NCI-H146 (cell line): ENCODE data around the gene PCSK9.
A peak's percentile ranks its signal among the peaks of the same experiment; 100 is the strongest.
"Not testable (repeated sequence)": the region's sequence is repeated elsewhere in the genome, so short reads cannot be mapped to it uniquely, and the experiment has no call there.

Experiments used
- DNase-seq: peaks from one replicate; lab custom pipeline; 2025; lab: John Stamatoyannopoulos, UW

Gene PCSK9

DNA sequence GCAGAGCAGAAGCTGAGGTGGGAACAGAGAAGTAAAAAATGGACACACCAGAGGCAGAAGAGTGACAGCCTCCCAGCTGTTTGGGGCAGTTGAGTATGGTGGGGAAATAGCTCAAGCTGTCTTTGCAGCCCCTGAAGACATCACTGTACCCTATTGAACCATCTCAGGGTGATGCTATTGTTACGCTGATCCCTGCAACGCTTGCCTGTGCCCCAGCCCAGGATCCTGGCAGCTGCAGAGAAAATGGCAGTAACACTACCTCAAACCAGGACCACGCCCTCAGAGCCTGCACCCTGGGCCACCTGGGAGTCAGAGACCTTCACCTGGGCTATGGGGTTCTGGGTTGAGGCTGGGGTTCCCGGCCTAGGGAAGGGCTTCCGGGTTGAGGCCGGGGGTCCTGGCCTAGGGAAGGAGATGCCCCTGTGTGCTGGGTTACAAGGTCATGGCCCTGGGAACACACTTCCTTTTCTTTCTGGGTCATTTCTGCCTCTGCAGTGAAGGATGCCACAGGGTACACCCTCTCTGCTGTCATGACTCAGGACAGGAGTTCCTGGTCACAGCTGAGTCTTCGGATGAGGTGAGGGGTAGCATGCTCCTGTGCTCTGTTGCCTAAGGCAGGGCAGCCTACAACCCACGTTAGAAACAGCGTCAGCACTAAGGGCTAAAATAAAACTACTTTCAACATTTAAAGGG is 29.0 kb upstream of the PCSK9 start:
- DNase-seq, result no peak

- DNase-seq, result no peak
Observed at GRCh38 chr1:55010887-55011217, 28.5 kb upstream of the PCSK9 start.

DNA sequence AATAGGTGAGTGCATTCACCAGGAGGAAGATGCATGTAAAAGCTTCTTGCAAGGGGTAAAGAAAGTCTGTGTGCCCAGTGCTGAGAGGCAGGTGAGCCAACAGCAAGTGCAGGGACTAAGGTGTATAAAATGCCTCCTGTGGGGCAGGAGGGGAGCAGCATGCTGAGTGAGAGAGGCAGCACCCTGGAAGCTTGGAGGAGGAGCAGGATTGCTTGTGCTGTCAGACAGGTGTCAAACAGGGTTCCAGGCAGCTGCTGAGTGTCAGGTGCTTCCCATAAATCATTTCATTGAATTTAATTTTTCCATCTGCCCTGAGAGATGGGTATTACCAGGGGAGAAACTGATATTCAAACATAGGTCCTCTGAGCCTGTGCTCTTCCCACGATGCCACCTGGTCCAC is 26.7 kb upstream of the PCSK9 start:
- peak; percentile 80 for DNase-seq

GRCh38 chr1:55015123-55015522 is 24.2 kb upstream of the PCSK9 start:
- DNase-seq, result no peak

DNA sequence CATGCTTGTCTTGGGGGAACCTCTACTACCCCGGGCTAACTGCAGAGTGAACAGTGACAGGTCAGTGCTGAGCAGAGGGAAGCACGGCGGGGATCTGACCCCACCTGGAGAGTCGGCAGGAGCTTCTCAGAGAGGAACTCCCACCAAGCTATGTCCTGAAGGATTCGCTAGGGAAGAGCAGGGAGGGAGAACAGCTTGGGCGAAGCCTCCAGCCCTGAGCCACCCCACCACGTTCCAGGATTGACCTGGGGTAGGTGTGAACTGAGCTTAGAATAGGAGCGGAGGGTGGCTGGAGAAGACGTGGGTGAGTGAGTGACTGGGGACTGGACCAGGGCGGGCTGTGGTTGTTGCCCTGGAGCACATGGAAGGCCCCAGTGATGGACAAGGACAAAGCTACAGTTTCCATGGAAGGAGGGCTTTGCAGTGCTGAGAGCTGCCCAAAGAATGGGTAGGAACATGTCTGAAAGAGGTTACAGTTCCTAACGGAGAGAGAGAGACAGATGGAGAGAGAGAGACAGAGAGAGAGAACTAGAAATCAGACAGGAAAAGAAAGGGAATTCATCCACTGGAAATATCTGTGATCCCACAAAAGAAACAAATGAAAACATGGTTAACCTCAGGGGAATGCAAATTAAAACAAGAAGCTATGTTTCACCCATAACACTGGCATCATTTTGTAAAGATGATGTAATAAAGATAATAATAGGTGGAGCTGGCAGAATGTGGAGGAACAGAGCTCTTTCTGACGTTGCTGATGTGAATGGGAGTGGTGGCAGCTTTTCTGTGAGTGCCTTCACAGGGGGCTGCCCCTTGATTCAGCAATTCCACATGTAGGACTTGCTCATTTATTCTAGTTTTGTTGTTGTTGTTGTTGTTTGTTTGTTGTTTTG is 23.4 kb upstream of the PCSK9 start:
- no peak for DNase-seq

- no peak for DNase-seq
Observed at GRCh38 chr1:55018395-55018794, 21.0 kb upstream of the PCSK9 start.

GRCh38 chr1:55021942-55022546 is 17.3 kb upstream of the PCSK9 start:
- peak; percentile 94 for DNase-seq

- not testable (repeated sequence) for DNase-seq
Observed at GRCh38 chr1:55024163-55024562, 15.2 kb upstream of the PCSK9 start.

GRCh38 chr1:55026682-55027081 is 12.7 kb upstream of the PCSK9 start:
- not testable (repeated sequence) for DNase-seq

- DNase-seq, result not testable (repeated sequence)
Observed at GRCh38 chr1:55031098-55031497, 8.2 kb upstream of the PCSK9 start.

- DNase-seq, result no peak
Observed at GRCh38 chr1:55033265-55033614, 6.1 kb upstream of the PCSK9 start.

DNA sequence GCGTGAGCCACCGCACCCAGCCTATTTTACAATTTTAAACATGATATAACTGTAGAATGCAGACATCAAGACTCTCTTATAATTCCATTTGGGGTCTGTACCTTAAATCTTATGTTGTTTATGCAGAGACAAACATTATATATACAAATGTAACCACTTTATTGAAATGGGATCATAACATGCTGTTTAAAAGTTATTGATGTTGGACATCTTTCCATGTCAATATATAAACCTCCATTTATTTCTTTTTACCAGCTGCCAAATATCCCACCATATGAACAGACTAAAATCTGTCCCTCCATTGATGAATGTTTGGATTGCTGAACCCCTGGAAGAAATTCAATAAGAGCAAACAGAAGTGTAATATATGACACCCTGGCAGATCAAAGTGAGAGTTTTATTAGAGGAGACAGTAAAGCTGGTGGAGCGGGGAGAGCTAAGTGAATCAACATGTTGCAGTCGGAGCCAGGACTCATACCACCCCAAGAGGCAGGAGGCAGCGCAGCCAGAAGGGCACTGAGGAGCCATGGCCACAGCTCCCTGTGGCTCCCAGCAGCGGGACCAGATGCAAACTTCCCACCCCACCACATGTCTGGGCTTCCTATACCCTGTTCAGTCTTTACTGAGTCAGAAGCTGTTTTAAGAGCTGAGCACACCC is 4.7 kb upstream of the PCSK9 start:
- no peak for DNase-seq

DNA sequence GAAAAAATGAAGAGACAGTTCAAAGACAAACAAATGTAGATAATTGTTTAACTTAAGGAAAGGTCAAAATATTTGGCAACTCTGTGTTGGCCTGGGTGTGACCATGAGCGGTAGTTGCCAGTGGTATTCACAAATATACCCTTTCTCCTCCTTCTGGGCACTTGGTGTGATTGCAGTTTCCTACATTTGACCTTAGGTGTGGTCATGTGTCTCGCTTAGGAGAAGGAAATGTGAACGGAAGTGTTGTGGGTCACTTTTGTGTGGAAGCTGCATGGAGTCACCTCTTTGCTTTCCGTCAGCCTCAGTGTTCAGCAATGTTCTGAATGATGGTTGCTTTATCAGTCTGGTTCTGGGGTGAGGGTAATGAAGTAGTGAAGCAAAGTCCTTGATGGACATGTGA is 3.4 kb upstream of the PCSK9 start:
- no peak for DNase-seq

GRCh38 chr1:55037733-55038551 is 1.4 kb upstream of the PCSK9 start:
- DNase-seq, result no peak

GRCh38 chr1:55038552-55038838 is 853 bp upstream of the PCSK9 start:
- no peak for DNase-seq

GRCh38 chr1:55038974-55039341 is 390 bp upstream of the PCSK9 start:
- no peak for DNase-seq

GRCh38 chr1:55040083-55040932 is 960 bp downstream of the PCSK9 start:
- DNase-seq, result no peak

- no peak for DNase-seq
Observed at GRCh38 chr1:55040933-55041494, 1.7 kb downstream of the PCSK9 start.

- DNase-seq, result no peak
Observed at GRCh38 chr1:55041613-55042012, 2.3 kb downstream of the PCSK9 start.

DNA sequence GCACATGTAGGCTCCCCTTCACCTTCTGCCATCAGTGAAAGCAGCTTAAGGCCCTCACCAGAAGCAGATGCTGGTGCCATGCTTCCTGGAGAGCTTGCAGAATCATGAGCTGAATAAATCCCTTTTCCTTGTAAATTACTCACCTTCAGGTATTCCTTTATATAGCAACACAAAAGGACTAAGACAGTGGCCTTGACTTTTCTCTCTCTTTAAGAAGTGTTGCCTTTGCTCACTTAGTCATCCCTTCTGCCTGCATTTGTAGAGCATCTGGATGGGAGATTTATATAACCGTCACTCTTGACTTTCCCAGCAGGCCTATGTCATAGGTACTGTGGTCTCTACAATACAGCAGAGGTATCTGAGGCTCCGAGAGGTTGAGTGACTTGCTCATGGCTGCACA is 3.7 kb downstream of the PCSK9 start:
- no peak for DNase-seq

DNA sequence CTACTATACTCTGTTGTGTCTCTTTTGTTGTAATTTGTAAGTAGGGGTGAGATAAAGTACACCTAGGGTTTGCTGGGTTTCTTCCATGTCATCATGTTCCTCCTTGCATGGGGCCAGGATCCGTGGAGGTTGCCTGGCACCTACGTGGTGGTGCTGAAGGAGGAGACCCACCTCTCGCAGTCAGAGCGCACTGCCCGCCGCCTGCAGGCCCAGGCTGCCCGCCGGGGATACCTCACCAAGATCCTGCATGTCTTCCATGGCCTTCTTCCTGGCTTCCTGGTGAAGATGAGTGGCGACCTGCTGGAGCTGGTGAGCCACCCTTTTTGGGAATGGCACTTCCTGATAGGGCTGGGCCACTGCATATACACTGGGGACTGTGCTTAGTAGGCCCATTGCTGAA is 4.4 kb downstream of the PCSK9 start:
- DNase-seq, result no peak
